GM18502 (cell line): Measurements from ENCODE around the gene TMEM218.
A peak's percentile ranks its signal among the peaks of the same experiment; 100 is the strongest.

ENCODE experiments used
- ATAC-seq: cut with Tn5 transposase; IDR thresholded peaks from one replicate; pipeline ENCODE4 v1.9.1; 2021; ENCODE audit warnings: mild to moderate bottlenecking; ENCODE audit not compliant: unreplicated experiment, poor library complexity

The TMEM218 gene

GRCh38 chr11:125078516-125079140, 32.8 kb downstream of the TMEM218 start:
- no peak for ATAC-seq

- ATAC-seq, result no peak
These were observed 33.4 kb downstream of the TMEM218 start for GRCh38 chr11:125078016-125078415.

GRCh38 chr11:125076378-125076945, 35.0 kb downstream of the TMEM218 start:
- no peak for ATAC-seq

GRCh38 chr11:125075900-125076317, 35.5 kb downstream of the TMEM218 start:
- no peak for ATAC-seq

DNA sequence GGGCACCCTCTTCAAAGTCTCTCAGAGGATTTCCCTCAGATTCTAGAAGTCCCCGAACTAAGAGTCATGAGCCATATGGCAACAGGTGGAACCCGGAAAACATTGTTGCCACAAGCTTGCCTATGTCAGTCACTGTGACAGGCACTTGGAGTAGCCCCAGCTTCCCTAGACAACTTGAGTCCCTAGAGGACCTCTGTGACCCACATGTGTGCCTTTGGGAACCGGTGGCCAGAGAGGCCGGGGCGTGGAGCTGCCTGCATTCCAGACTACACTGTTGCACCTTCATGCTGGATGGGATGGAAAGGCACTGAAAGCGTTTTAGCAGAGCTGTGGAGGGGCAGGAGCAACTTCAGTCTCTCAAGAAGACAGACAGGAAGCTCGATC, 36.2 kb downstream of the TMEM218 start:
- no peak for ATAC-seq

DNA sequence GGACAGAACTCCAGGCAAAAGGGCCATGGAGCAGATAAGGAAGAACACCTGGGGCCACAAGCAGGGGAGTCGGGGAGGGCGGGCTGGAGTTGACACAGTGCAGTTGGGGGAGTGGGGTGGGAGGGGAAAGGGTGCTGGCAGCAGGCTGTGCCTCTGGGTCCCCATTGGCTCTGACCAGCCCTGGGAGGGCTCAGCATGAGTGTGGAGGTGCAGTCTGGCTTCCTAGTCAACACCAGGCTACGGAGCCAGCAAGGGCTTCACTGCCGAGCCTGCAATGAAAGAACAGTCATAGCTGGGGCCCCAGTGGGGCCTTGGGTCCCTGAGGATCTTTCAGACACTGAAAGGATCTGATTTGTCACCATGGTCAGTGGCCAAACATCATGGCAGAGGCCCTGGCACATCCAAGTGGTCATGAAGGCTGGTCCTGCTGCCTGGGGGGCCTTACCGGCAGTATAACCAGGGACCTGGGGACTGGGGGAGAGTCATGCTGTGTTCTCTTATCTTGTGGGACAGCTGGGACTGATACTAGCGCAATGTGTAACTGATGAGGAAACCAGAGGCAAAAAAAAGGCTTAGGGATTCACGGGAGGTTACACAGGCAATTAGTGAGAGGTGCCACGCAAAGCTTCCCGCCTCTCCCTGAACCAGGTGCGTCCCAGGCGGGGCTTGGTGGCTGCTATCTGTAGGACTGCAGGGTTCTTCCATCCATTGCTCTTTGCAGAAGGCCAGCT, 36.8 kb downstream of the TMEM218 start:
- ATAC-seq, result no peak

GRCh38 chr11:125073616-125074483, 37.6 kb downstream of the TMEM218 start:
- ATAC-seq, result no peak

- ATAC-seq, result no peak
These were observed 38.4 kb downstream of the TMEM218 start for GRCh38 chr11:125072961-125073590.

GRCh38 chr11:125072218-125072960, 39.0 kb downstream of the TMEM218 start:
- peak; percentile 88 for ATAC-seq

GRCh38 chr11:125071846-125072217, 39.6 kb downstream of the TMEM218 start:
- no peak for ATAC-seq

DNA sequence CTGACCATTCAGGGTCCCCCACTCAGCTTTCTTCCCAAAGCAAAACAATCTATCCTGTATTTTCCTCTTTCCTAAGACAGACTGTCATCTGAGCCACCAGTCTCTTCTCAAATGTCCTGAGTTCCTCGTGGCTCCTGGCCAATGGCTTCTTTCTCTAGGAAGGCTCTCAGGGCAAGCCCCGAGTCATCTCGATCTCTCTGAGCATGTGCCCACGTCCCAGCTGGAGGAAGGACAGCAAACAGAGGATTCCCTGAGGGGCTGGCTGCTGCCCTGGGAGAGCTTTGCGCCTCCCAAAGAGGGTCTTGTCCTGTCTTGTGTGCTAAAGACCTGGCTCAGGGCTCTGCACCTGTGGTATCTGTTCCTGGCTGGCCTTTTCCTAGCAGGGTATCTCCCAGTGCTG, 40.0 kb downstream of the TMEM218 start:
- ATAC-seq, result no peak

DNA sequence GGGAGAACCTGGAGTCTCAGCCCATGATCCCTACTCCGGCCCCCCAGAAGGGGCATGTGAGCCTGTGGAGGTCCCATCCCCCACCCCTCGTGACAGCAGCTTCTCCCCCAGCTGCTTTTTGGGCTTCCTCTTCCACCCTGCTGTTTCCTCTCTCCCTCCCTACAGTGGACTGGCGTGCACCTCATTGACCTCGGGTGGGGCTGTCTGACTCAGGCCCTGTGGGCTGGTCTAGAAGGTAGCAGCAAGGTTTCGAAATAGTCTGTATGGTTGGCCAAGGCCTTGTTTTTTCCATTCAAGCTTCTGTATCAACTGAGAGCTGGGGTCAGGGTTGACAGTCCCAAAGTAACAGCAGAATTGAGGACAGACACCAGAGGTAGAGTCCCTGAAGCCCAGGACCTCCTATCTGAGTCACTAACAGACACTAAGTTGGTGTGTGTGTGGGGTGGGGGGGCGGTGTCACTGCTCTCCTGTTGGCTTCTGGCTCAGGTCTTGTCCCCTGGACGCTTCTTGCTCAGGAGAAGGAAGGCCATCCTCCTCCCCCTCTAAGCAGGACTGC, 40.6 kb downstream of the TMEM218 start:
- peak; percentile 66 for ATAC-seq

- ATAC-seq, result no peak
These were observed 41.6 kb downstream of the TMEM218 start for GRCh38 chr11:125069796-125070195.

- ATAC-seq, result no peak
These were observed 42.4 kb downstream of the TMEM218 start for GRCh38 chr11:125069008-125069407.

DNA sequence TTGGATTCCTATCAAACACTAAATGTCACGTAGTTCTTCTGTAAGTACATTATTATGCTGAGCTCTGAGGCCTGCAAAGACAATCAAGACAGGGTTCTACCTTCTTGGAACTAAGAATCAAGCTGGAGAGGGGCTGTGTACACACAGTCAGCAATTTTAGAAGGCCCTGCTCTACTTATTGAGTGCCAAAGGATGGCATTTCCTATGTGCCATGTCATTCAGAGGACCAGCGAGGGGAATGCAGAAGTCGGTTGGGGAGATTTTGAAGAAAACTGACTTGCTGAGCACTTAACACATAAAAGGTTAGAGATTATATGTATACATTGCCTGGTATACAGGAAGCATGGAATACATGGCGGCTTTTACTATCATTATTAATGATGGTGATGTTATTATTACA, 43.1 kb downstream of the TMEM218 start:
- no peak for ATAC-seq

DNA sequence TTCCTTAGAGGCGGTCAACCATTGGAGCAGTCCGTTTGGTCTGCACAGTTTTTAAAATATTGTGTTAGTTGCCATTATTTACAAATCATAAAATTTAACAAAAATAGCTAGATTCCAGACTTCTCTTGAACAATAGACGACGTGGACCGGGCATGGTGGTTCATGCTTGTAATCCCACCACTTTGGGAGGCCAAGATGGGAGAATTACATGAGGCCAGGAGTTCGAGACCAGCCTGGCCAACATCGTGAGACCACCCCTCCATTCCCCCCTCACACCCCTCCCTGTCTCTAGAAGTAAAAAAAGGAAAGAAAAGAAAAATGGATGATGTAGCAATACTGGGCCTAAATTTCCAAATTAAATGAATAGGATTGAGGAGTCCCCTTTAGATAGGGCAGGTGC, 47.4 kb downstream of the TMEM218 start:
- ATAC-seq, result no peak

- peak; percentile 22 for ATAC-seq
These were observed 47.9 kb downstream of the TMEM218 start for GRCh38 chr11:125063429-125064043.

GRCh38 chr11:125062931-125063428, 48.4 kb downstream of the TMEM218 start, which contains the start of gene SLC37A2:
TSS of gene SLC37A2 (plus strand) at chr11:125063305. CDS start at chr11:125063368, 63 bp downstream.
- peak; percentile 96 for ATAC-seq
